Measurements from ENCODE around the gene PFDN4. TPM values are rescaled to one million over a fixed set of nuclear protein-coding genes. Genes with fewer than 3 reads are reported as not detected.
"Not testable (repeated sequence)": the region's sequence is repeated elsewhere in the genome, so short reads cannot be mapped to it uniquely, and the experiment has no call there.

PFDN4 gene
- total RNA-seq, 4 donors from 2014 or later, result 24.0 to 38.3 (median 31.5) TPM

DNA sequence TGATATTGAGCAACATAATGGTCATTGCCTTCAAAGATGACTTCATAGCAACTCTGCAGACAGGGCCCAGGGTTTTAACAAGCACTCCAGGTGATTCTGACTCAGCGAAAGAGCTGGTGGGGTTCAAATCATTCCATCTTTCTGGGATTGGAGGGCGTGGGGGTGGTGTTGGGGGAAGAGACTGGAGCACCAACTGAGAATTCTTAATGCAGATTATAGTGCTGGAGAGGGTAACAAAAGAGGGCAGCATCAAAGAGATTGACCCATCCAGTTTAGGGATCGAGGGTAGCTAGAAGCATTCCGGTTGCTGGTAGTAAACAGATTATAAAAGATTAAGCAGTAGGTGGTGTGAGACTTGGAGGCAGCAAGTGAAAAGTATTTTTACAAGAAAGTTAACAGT is 15.9 kb downstream of the PFDN4 start:
- no peaks in the 10 kb centered on the region for H3K27me3 ChIP-seq
- H3K4me1 ChIP-seq, result no peaks in the 10 kb centered on the region
- intact Hi-C loops (cut with DNase I), result no loop called here
- H3K27ac ChIP-seq, result no peak overlapping the region
- no peaks in the 10 kb centered on the region for H3K9me3 ChIP-seq
- WGBS, 2 donors, result 47 to 60% methylated on average over 4 of the region's 4 CpGs
- H3K4me3 ChIP-seq (replicated peaks in 1 of 3), result no peak overlapping the region
- no peak for TF ChIP-seq POLR2A (IDR thresholded peaks at IDR 0.05)
- TF ChIP-seq, protein P1, sequence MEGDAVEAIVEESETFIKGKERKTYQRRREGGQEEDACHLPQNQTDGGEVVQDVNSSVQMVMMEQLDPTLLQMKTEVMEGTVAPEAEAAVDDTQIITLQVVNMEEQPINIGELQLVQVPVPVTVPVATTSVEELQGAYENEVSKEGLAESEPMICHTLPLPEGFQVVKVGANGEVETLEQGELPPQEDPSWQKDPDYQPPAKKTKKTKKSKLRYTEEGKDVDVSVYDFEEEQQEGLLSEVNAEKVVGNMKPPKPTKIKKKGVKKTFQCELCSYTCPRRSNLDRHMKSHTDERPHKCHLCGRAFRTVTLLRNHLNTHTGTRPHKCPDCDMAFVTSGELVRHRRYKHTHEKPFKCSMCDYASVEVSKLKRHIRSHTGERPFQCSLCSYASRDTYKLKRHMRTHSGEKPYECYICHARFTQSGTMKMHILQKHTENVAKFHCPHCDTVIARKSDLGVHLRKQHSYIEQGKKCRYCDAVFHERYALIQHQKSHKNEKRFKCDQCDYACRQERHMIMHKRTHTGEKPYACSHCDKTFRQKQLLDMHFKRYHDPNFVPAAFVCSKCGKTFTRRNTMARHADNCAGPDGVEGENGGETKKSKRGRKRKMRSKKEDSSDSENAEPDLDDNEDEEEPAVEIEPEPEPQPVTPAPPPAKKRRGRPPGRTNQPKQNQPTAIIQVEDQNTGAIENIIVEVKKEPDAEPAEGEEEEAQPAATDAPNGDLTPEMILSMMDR (IDR thresholded peaks at IDR 0.05), result no peak
- H3K36me3 ChIP-seq, result no peaks in the 10 kb centered on the region
- no peak for DNase-seq

GRCh38 chr20:54224642-54225041 is 16.8 kb downstream of the PFDN4 start:
- DNase-seq; H3K9me3 ChIP-seq; H3K36me3 ChIP-seq; intact Hi-C loops (cut with DNase I); H3K27ac ChIP-seq; H3K27me3 ChIP-seq; H3K4me3 ChIP-seq (replicated peaks in 1 of 3); H3K4me1 ChIP-seq: not testable (repeated sequence)
- 82 to 88% methylated on average over 9 of the region's 9 CpGs for WGBS, 2 donors

DNA sequence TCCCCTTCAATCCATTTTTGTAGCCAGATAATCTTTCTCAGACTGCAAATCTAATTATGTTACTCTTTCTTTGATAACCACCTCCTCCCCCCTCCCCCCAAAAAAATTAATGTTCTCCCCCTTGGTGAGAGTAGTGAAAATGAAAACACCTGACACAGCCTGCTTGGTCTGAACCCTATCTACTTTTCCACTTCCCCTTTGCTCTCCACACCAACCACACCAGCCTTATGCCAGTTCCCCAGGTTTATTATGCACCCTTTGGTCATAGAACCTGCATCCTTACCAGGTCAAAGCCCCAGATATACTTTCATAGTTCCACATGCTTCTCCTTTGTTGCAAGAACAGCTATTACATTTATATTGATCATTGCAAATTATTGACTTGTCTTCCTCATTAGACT is 19.4 kb downstream of the PFDN4 start:
- TF ChIP-seq, protein P1 (IDR thresholded peaks at IDR 0.05), result no peak
- no peak for TF ChIP-seq POLR2A (IDR thresholded peaks at IDR 0.05)
- intact Hi-C loops (cut with DNase I), result no loop called here

GRCh38 chr20:54227751-54228150 is 19.9 kb downstream of the PFDN4 start:
- TF ChIP-seq, protein P1 (IDR thresholded peaks at IDR 0.05), result no peak
- TF ChIP-seq POLR2A (IDR thresholded peaks at IDR 0.05), result no peak
- 91 to 94% methylated on average over 5 of the region's 5 CpGs for WGBS, 2 donors
- Histone ChIP-seq H3K27ac (no peak overlapping the region), H3K4me3 (replicated peaks in 1 of 3) (no peak overlapping the region), H3K9me3 (no peaks in the 10 kb centered on the region), H3K4me1 (no peaks in the 10 kb centered on the region), H3K27me3 (no peaks in the 10 kb centered on the region), H3K36me3 (no peaks in the 10 kb centered on the region)
- DNase-seq, result no peak
- intact Hi-C loops (cut with DNase I), result no loop called here

More for the DNA sequence above, 19.4 kb downstream of the PFDN4 start:
- no peak for DNase-seq
- Histone ChIP-seq H3K4me3 (replicated peaks in 1 of 3) (no peak overlapping the region), H3K4me1 (no peaks in the 10 kb centered on the region), H3K27me3 (no peaks in the 10 kb centered on the region), H3K27ac (no peak overlapping the region), H3K9me3 (no peaks in the 10 kb centered on the region), H3K36me3 (no peaks in the 10 kb centered on the region)

DNA sequence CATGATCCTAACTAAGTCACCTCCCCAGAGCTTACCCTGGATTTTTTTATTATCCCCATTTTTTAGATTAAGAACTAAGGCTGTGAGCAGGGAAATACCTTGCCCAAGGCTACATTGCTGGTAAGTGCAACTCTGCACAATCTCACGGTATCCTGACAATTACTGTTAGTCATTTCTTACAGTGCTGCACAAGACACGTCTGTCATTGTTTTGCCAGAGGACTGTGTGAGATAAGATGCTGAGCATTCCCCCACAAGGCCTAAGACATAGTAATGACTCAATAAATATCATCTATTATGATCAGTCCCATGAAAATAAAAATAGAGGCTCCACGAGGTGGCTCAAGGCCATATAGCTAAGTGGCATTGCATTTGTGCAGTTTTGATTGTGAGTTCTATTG is 21.0 kb downstream of the PFDN4 start:
- WGBS, 2 donors, result 79 to 81% methylated on average over 3 of the region's 3 CpGs

More for the DNA sequence above, 21.0 kb downstream of the PFDN4 start:
- Histone ChIP-seq H3K27me3 (no peaks in the 10 kb centered on the region), H3K27ac (no peak overlapping the region), H3K4me3 (replicated peaks in 1 of 3) (no peak overlapping the region), H3K36me3 (no peaks in the 10 kb centered on the region), H3K9me3 (no peaks in the 10 kb centered on the region), H3K4me1 (no peaks in the 10 kb centered on the region)
- intact Hi-C loops (cut with DNase I), result no loop called here
- no peak for TF ChIP-seq POLR2A (IDR thresholded peaks at IDR 0.05)
- TF ChIP-seq, protein P1 (IDR thresholded peaks at IDR 0.05), result no peak
- DNase-seq, result no peak

Data from thyroid gland (tissue), 4 donors.